Adrenal gland (tissue), 5 donors: ENCODE data around the gene APBA1.

Experiments
- POLR2A ChIP-seq, 2 donors: fragments of 450-650 bp; IDR thresholded peaks; one replicate each; pipeline ENCODE4 v1.6.1; 2017; ENCODE audit warnings: antibody characterized with exemption in 2 of 2, mild to moderate bottlenecking in 2 of 2, moderate library complexity in 1 of 2
- TF ChIP-seq, protein P1 (sequence below), 6 experiments: fragments of 450-650 bp in 4 of 6; fragments of 200-600 bp in 2 of 6; sonication (generic) in 1 of 6; IDR thresholded peaks; 1 replicate in 5 of 6; 2 replicates in 1 of 6; pipeline versions ENCODE4 v1.5.1 to v1.8.0; 2016 to 2021; ENCODE audit warnings: antibody characterized with exemption in 6 of 6, mild to moderate bottlenecking in 2 of 6, moderate library complexity in 1 of 6
- donor health status: DM: no; HTN: no; CAD: no.

DNA sequence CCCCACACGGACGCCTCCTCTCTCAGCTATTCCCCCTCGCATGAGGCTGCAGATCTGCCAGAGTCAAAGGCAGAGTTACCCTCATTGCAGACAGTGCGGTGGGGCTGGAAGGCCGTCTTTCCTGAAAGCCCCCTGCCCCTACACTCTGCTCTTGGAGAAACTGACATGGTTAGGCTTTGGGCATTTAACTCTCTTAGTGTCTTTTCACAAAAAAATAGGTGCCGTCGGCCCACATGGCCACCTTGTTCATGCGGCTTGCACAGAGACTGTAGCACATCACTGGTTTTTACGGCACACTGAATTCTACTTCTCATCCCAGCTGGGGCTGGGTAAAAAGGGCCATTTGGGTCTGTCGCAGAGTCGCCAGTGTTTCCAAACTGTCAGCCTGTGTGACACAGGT is 239.5 kb downstream of the APBA1 start:
- TF ChIP-seq, protein P1, sequence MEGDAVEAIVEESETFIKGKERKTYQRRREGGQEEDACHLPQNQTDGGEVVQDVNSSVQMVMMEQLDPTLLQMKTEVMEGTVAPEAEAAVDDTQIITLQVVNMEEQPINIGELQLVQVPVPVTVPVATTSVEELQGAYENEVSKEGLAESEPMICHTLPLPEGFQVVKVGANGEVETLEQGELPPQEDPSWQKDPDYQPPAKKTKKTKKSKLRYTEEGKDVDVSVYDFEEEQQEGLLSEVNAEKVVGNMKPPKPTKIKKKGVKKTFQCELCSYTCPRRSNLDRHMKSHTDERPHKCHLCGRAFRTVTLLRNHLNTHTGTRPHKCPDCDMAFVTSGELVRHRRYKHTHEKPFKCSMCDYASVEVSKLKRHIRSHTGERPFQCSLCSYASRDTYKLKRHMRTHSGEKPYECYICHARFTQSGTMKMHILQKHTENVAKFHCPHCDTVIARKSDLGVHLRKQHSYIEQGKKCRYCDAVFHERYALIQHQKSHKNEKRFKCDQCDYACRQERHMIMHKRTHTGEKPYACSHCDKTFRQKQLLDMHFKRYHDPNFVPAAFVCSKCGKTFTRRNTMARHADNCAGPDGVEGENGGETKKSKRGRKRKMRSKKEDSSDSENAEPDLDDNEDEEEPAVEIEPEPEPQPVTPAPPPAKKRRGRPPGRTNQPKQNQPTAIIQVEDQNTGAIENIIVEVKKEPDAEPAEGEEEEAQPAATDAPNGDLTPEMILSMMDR (IDR thresholded peaks at IDR 0.05), result no peak
- TF ChIP-seq POLR2A (IDR thresholded peaks at IDR 0.05), result no peak
